Keratinocyte (primary cell): ENCODE results near the gene MFAP4. TPM values are rescaled to one million over a fixed set of nuclear protein-coding genes. Genes with fewer than 3 reads are reported as not detected.

Experiments
- DNase-seq: peaks from one replicate; pipeline ENCODE4 v3.0.0-alpha.2; 2011; ENCODE audit warnings: low read depth, missing footprints, low spot score
- FAIRE-seq: peaks from 2 replicates; lab custom pipeline; 2011; peaks lifted over from hg19 to GRCh38; lab: Jason Lieb, UNC
- H2AFZ ChIP-seq: 2 replicates; pipeline ENCODE4 v1.6.0; 2012; ENCODE audit warnings: low read length, control low read depth, inconsistent platforms; ENCODE audit not compliant: control insufficient read depth
- H3K27ac ChIP-seq: 2 replicates; pipeline ENCODE4 v1.5.1; 2011; ENCODE audit warnings: low read length; ENCODE audit not compliant: control insufficient read depth, insufficient read depth
- H3K27me3 ChIP-seq: 3 replicates; pipeline ENCODE4 v1.6.0; 2011; ENCODE audit warnings: low read length; ENCODE audit not compliant: control insufficient read depth, insufficient read depth; ENCODE audit errors: extremely low read depth
- H3K36me3 ChIP-seq, 2 experiments: 2 replicates in 1 of 2; 3 replicates in 1 of 2; pipeline ENCODE4 v1.5.1; 2011; ENCODE audit warnings: low read length in 2 of 2, mild to moderate bottlenecking in 1 of 2; ENCODE audit not compliant: control insufficient read depth in 2 of 2, insufficient read depth in 2 of 2; ENCODE audit errors: extremely low read depth in 1 of 2
- H3K4me1 ChIP-seq: 3 replicates; pipeline ENCODE4 v1.5.1; 2011; ENCODE audit warnings: low read length; ENCODE audit not compliant: control insufficient read depth, insufficient read depth; ENCODE audit errors: extremely low read depth
- H3K4me2 ChIP-seq: 3 replicates; pipeline ENCODE4 v1.6.0; 2011; ENCODE audit warnings: low read depth, low read length; ENCODE audit not compliant: control insufficient read depth, insufficient read depth; ENCODE audit errors: extremely low read depth
- H3K4me3 ChIP-seq, 3 experiments: fragments of 200-600 bp in 1 of 3; sonication (generic) in 1 of 3; 2 replicates in 2 of 3; 3 replicates in 1 of 3; pipeline ENCODE4 v1.5.1; 2011 to 2016; ENCODE audit warnings: low read length in 3 of 3, mild to moderate bottlenecking in 3 of 3, control low read depth in 2 of 3, inconsistent platforms in 1 of 3, low read depth in 1 of 3, mixed read lengths in 1 of 3, mixed run types in 1 of 3, moderate library complexity in 1 of 3; ENCODE audit not compliant: control insufficient read depth in 2 of 3, insufficient read depth in 2 of 3; ENCODE audit errors: extremely low read depth in 1 of 3
- H3K79me2 ChIP-seq: 2 replicates; pipeline ENCODE4 v1.6.0; 2012; ENCODE audit warnings: low read length; ENCODE audit not compliant: control insufficient read depth, insufficient read depth
- H3K9ac ChIP-seq: 3 replicates; pipeline ENCODE4 v1.6.0; 2011; ENCODE audit warnings: low read length; ENCODE audit not compliant: control insufficient read depth, insufficient read depth; ENCODE audit errors: extremely low read depth
- H3K9me1 ChIP-seq: 3 replicates; pipeline ENCODE4 v1.6.0; 2011; ENCODE audit warnings: low read length; ENCODE audit not compliant: control insufficient read depth, insufficient read depth; ENCODE audit errors: extremely low read depth
- H3K9me3 ChIP-seq: 2 replicates; pipeline ENCODE4 v1.5.1; 2012; ENCODE audit warnings: low read depth, low read length; ENCODE audit not compliant: control insufficient read depth
- H4K20me1 ChIP-seq: 3 replicates; pipeline ENCODE4 v1.6.0; 2011; ENCODE audit warnings: low read length; ENCODE audit not compliant: control insufficient read depth, insufficient read depth; ENCODE audit errors: extremely low read depth
- CTCF ChIP-seq, 3 experiments: IDR thresholded peaks in 1 of 3; conservative IDR thresholded peaks in 1 of 3; optimal IDR thresholded peaks in 1 of 3; 2 replicates in 2 of 3; 3 replicates in 1 of 3; pipeline versions ENCODE3 to v1.5.1; 2011; ENCODE audit warnings: low read length in 3 of 3, mild to moderate bottlenecking in 3 of 3, moderate library complexity in 2 of 3, control low read depth in 1 of 3, inconsistent platforms in 1 of 3; ENCODE audit not compliant: insufficient read depth in 2 of 3; ENCODE audit errors: extremely low read depth in 1 of 3
- EZH2 ChIP-seq: IDR thresholded peaks from one replicate; pipeline ENCODE4 v1.6.1; 2012; ENCODE audit warnings: inconsistent platforms, mild to moderate bottlenecking, low read length, moderate library complexity
- dilution Hi-C: fragments of 300-500 bp; cut with MboI; formaldehyde crosslinking; loops from one replicate; pipeline ENCODE4 v1.7.0; 2020; ENCODE audit warnings: low sequenced_read_pairs; ENCODE audit not compliant: extremely low pct_ligation_motif_present
- polyA plus RNA-seq, 5 experiments: library from polyadenylated mRNA; depleted of rRNA in 3 of 5; stranded (reverse) in 3 of 5; stranded (forward) in 1 of 5; unstranded in 1 of 5; fragments of >200 nt; gene quantifications; 1 replicate in 1 of 5; 2 replicates in 3 of 5; 3 replicates in 1 of 5; pipeline versions ENCODE4 v1.2.1 to v1.2.3, GENCODE V29; 2011 to 2012; ENCODE audit warnings: missing spikeins in 2 of 5, low read depth in 1 of 5, low replicate concordance in 1 of 5

Gene MFAP4
- polyA plus RNA-seq, 1 donor (not counting 4 experiments of a cell fraction or from before 2014, with no cell fraction given) = not detected

GRCh38 chr17:19359151-19359550, 27.8 kb downstream of the MFAP4 start:
- no peak for TF ChIP-seq CTCF (optimal IDR thresholded peaks at IDR 0.05 in 1 of 3, IDR thresholded peaks at IDR 0.05 in 1 of 3, conservative IDR thresholded peaks at IDR 0.05 in 1 of 3; ENCODE audit: extremely low read depth in 1 of 3, insufficient read depth in 2 of 3, low read length in 3 of 3)
- no peak for TF ChIP-seq EZH2
- H3K4me2 ChIP-seq = no peak overlapping the region
- H3K9me1 ChIP-seq = no peaks in the 10 kb centered on the region
- FAIRE-seq = no peak
- H2AFZ ChIP-seq = no peak overlapping the region
- H3K4me3 ChIP-seq = no peak overlapping the region
- H4K20me1 ChIP-seq = no peaks in the 10 kb centered on the region
- H3K36me3 ChIP-seq = peaks cover 0 to 5% of the 10 kb centered on the region in 2 experiments
- no peaks in the 10 kb centered on the region for H3K9me3 ChIP-seq
- no peaks in the 10 kb centered on the region for H3K27me3 ChIP-seq
- H3K79me2 ChIP-seq = peaks cover 2% of the 10 kb centered on the region
- dilution Hi-C loops = loop anchor here (25.0 kb wide), 1 partner anchor 303 kb away; no protein-coding TSS in a partner anchor
- no peak overlapping the region for H3K27ac ChIP-seq
- no peak for DNase-seq
- peaks cover 18% of the 10 kb centered on the region for H3K4me1 ChIP-seq
- H3K9ac ChIP-seq = no peak overlapping the region

- Histone ChIP-seq H2AFZ (no peak overlapping the region), H3K4me3 (no peak overlapping the region), H3K9ac (no peak overlapping the region), H3K27me3 (no peaks in the 10 kb centered on the region), H3K9me3 (no peaks in the 10 kb centered on the region), H3K79me2 (peaks cover 2% of the 10 kb centered on the region), H3K36me3 (peaks cover 0 to 5% of the 10 kb centered on the region in 2 experiments), H3K4me2 (no peak overlapping the region), H3K9me1 (no peaks in the 10 kb centered on the region), H3K27ac (no peak overlapping the region), H4K20me1 (no peaks in the 10 kb centered on the region), H3K4me1 (peaks cover 16% of the 10 kb centered on the region)
- DNase-seq (no peak), FAIRE-seq (no peak)
- dilution Hi-C loops = loop anchor here (25.0 kb wide), 1 partner anchor 305 kb away; no protein-coding TSS in a partner anchor
- no peak for TF ChIP-seq EZH2
- TF ChIP-seq CTCF (optimal IDR thresholded peaks at IDR 0.05 in 1 of 3, IDR thresholded peaks at IDR 0.05 in 1 of 3, conservative IDR thresholded peaks at IDR 0.05 in 1 of 3; ENCODE audit: extremely low read depth in 1 of 3, insufficient read depth in 2 of 3, low read length in 3 of 3) = no peak
Observed at GRCh38 chr17:19357761-19358160, 29.2 kb downstream of the MFAP4 start.
